ENCODE results near the gene EBPL.

DNA sequence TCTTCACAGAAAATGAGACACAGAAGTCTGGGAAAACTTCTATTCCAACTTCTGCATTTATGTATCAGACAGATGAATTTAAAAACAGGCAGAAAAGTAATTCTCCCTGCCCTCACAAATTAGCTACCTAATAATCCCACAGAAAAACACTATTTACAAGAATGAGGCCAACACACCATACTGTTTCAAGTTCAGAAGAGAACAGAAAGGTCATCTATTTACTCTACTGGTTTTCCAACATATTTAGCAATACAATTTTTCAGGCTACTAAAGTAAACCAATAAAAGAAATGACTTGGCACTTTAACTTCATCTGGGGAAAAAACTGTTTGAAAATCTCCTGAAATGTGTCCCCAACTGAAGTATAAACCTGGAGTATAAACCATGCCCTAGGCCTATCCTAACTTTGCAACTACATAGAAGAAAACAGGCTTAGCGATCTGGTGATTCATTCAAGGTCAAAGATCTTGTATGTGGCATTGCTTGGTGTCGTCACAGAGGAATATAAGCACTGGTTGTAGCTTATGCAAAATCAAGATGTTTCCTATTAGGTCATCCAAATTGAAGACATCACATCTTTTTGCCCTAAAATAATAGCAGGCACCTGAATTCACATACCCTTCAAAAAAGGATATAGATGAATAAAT, 20.1 kb upstream of the EBPL start:
- TF ChIP-seq, protein P1, sequence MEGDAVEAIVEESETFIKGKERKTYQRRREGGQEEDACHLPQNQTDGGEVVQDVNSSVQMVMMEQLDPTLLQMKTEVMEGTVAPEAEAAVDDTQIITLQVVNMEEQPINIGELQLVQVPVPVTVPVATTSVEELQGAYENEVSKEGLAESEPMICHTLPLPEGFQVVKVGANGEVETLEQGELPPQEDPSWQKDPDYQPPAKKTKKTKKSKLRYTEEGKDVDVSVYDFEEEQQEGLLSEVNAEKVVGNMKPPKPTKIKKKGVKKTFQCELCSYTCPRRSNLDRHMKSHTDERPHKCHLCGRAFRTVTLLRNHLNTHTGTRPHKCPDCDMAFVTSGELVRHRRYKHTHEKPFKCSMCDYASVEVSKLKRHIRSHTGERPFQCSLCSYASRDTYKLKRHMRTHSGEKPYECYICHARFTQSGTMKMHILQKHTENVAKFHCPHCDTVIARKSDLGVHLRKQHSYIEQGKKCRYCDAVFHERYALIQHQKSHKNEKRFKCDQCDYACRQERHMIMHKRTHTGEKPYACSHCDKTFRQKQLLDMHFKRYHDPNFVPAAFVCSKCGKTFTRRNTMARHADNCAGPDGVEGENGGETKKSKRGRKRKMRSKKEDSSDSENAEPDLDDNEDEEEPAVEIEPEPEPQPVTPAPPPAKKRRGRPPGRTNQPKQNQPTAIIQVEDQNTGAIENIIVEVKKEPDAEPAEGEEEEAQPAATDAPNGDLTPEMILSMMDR (IDR thresholded peaks at IDR 0.05): no peak
- no peak for TF ChIP-seq POLR2A (IDR thresholded peaks at IDR 0.05)
- TF ChIP-seq POLR2AphosphoS5 (IDR thresholded peaks at IDR 0.05): no peak
